ENCODE data around the gene SNX27.

- no peak for TF ChIP-seq CTCF (IDR thresholded peaks at IDR 0.05; ENCODE audit: low read depth, low read length)
- no peak for TF ChIP-seq POLR2A (IDR thresholded peaks at IDR 0.05; ENCODE audit: extremely low read depth, insufficient read length)
Measured at GRCh38 chr1:151621351-151621750, 9.5 kb downstream of the SNX27 start.

Measured in NB4 (cell line).